ENCODE measurements around the gene SCUBE1.

- no peak for TF ChIP-seq CTCF (IDR thresholded peaks at IDR 0.05; ENCODE audit: poor library complexity)
- TF ChIP-seq EZH2 (IDR thresholded peaks at IDR 0.05; ENCODE audit: borderline replicate concordance), result no peak
Measured at GRCh38 chr22:43243324-43243723, 99.8 kb downstream of the SCUBE1 start.
